Cardiac muscle cell (in vitro differentiated cells and primary cell): ENCODE data around the gene WHAMM. TPM values are rescaled to one million over a fixed set of nuclear protein-coding genes. Genes with fewer than 3 reads are reported as not detected.
"Not testable (repeated sequence)": the region's sequence is repeated elsewhere in the genome, so short reads cannot be mapped to it uniquely, and the experiment has no call there.

Experiments
- DNase-seq, 2 donors: peaks; one replicate each; pipeline versions ENCODE4 v3.0.0 to v3.0.0-alpha.2; 2010 to 2017; ENCODE audit warnings: low read depth in 1 of 2, low spot score in 1 of 2
- H3K27ac ChIP-seq: fragments of 200-600 bp; sonication (generic); 2 replicates; pipeline ENCODE4 v1.5.1; 2016
- H3K27me3 ChIP-seq: fragments of 200-600 bp; sonication (generic); 2 replicates; pipeline ENCODE4 v1.6.0; 2016; ENCODE audit warnings: control low read depth
- H3K36me3 ChIP-seq: fragments of 200-600 bp; sonication (generic); 2 replicates; pipeline ENCODE4 v1.5.1; 2016; ENCODE audit warnings: control low read depth
- H3K4me1 ChIP-seq: fragments of 200-600 bp; sonication (generic); 2 replicates; pipeline ENCODE4 v1.8.1; 2017; ENCODE audit warnings: low read depth, mild to moderate bottlenecking, mixed run types
- H3K4me3 ChIP-seq: fragments of 200-600 bp; sonication (generic); 2 replicates; pipeline ENCODE4 v1.5.1; 2016; ENCODE audit warnings: mild to moderate bottlenecking
- H3K9me3 ChIP-seq: fragments of 200-600 bp; sonication (generic); 2 replicates; pipeline ENCODE4 v1.5.1; 2017; ENCODE audit warnings: low read depth, mild to moderate bottlenecking, control low read depth
- CTCF ChIP-seq: IDR thresholded peaks from 2 replicates; pipeline ENCODE4 v1.5.1; 2012; ENCODE audit warnings: low read depth, mild to moderate bottlenecking, low read length
- polyA plus RNA-seq: library from polyadenylated mRNA; unstranded; fragments of >200 nt; fragmentation: Nextera tagmentation; extraction: Ambion mirVana; gene quantifications from 2 replicates; pipeline ENCODE4 v1.2.1, GENCODE V29; 2016
- total RNA-seq: library from RNA; depleted of rRNA; stranded (reverse); fragments of >200 nt; gene quantifications from 2 replicates; pipeline ENCODE4 v1.2.3, GENCODE V29; 2016

Gene WHAMM
- total RNA-seq (5.7 and 7.6 TPM in 2 replicates), polyA plus RNA-seq (3.6 and 5.1 TPM in 2 replicates)

- H3K36me3 ChIP-seq, result peaks cover 14% of the 10 kb centered on the region
- no peaks in the 10 kb centered on the region for H3K27me3 ChIP-seq
- no peaks in the 10 kb centered on the region for H3K9me3 ChIP-seq
- peak within 1 kb of the TSS; percentile 99 for H3K4me3 ChIP-seq
- H3K4me1 ChIP-seq, result peaks cover 33% of the 10 kb centered on the region
- TF ChIP-seq CTCF, result no peak
- DNase-seq, result peak; percentile 98 to 99
- peak within 1 kb of the TSS; percentile 100 for H3K27ac ChIP-seq
These were observed at the start of gene WHAMM for GRCh38 chr15:82809308-82810060. Gene WHAMM, plus strand, starts transcription at chr15:82809628. Its CDS starts 99 bp downstream, at chr15:82809727.

GRCh38 chr15:82763361-82764116 is 45.9 kb upstream of the WHAMM start:
- H3K4me3 ChIP-seq, result no peak overlapping the region
- TF ChIP-seq CTCF, result no peak
- H3K27me3 ChIP-seq, result no peaks in the 10 kb centered on the region
- no peak for DNase-seq
- H3K36me3 ChIP-seq, result peaks cover 19% of the 10 kb centered on the region
- H3K4me1 ChIP-seq, result no peaks in the 10 kb centered on the region
- no peaks in the 10 kb centered on the region for H3K9me3 ChIP-seq
- H3K27ac ChIP-seq, result no peak overlapping the region

GRCh38 chr15:82764117-82764490 is 45.3 kb upstream of the WHAMM start:
- TF ChIP-seq CTCF, result no peak

GRCh38 chr15:82764740-82765139 is 44.7 kb upstream of the WHAMM start:
- Histone ChIP-seq H3K27me3 (no peaks in the 10 kb centered on the region), H3K27ac (no peak overlapping the region), H3K4me3 (no peak overlapping the region), H3K9me3 (no peaks in the 10 kb centered on the region), H3K4me1 (no peaks in the 10 kb centered on the region), H3K36me3 (peaks cover 24% of the 10 kb centered on the region)
- no peak for DNase-seq
- no peak for TF ChIP-seq CTCF

More at GRCh38 chr15:82764117-82764490, 45.3 kb upstream of the WHAMM start:
- H3K27ac ChIP-seq, result no peak overlapping the region
- H3K9me3 ChIP-seq, result no peaks in the 10 kb centered on the region
- no peak overlapping the region for H3K4me3 ChIP-seq
- no peak for DNase-seq
- no peaks in the 10 kb centered on the region for H3K4me1 ChIP-seq
- no peaks in the 10 kb centered on the region for H3K27me3 ChIP-seq
- H3K36me3 ChIP-seq, result peaks cover 24% of the 10 kb centered on the region

GRCh38 chr15:82766201-82766600 is 43.2 kb upstream of the WHAMM start:
- not testable (repeated sequence) for H3K4me3 ChIP-seq, H3K27ac ChIP-seq, DNase-seq, H3K4me1 ChIP-seq, H3K27me3 ChIP-seq, H3K9me3 ChIP-seq
- H3K36me3 ChIP-seq, result peaks cover 24% of the 10 kb centered on the region
